Motor neuron (in vitro differentiated cells): Measurements from ENCODE around the gene INSYN2B. TPM values are rescaled to one million over a fixed set of nuclear protein-coding genes. Genes with fewer than 3 reads are reported as not detected.

Source experiments
- ATAC-seq, 8 experiments: fragments of 200-7000 bp; cut with Tn5 transposase; replicated peaks in 6 of 8; 2 replicates each; pipeline ENCODE4 v1.8.0; 2021; ENCODE audit warnings: mild to moderate bottlenecking in 8 of 8, moderate library complexity in 8 of 8
- H3K27ac ChIP-seq, 2 donors: fragments of 250-450 bp; sonication (Bioruptor Pico); 2 replicates each; pipeline ENCODE4 v1.9.0; 2021; ENCODE audit warnings: antibody characterized with exemption in 2 of 2, mild to moderate bottlenecking in 2 of 2, moderate library complexity in 1 of 2
- H3K4me1 ChIP-seq, 2 donors: fragments of 250-450 bp; sonication (Bioruptor Pico); replicated peaks in 1 of 2; 2 replicates each; pipeline ENCODE4 v1.6.1; 2021; ENCODE audit warnings: antibody characterized with exemption in 2 of 2, mild to moderate bottlenecking in 2 of 2, moderate library complexity in 1 of 2
- H3K4me3 ChIP-seq, 5 donors: fragments of 250-450 bp; sonication (Bioruptor Pico); 2 replicates each; pipeline ENCODE4 v1.9.0; 2021; ENCODE audit warnings: antibody characterized with exemption in 5 of 5, mild to moderate bottlenecking in 5 of 5, moderate library complexity in 4 of 5
- WGBS, 10 experiments: fragments of 450-650 bp; shearing (Covaris generic); methylation state at CpG; one replicate each; pipeline ENCODE4 v1.0.0; 2022; 5-methylcytosine and 5-hydroxymethylcytosine counted together
- in situ Hi-C, 9 experiments: fragments of 400-800 bp; cut with MboI; loops; one replicate each; pipeline ENCODE4 v1.15.0; 2021; ENCODE audit warnings: low sequenced_read_pairs in 9 of 9, low pct_unique_long_range_greater_than_20kb in 2 of 9; ENCODE audit not compliant: unreplicated experiment in 9 of 9
- total RNA-seq, 8 experiments: library from RNA; unstranded; fragments of 300-600 nt; gene quantifications; 2 replicates each; pipeline versions ENCODE4 v1.2.3 to v1.2.4, GENCODE V29; 2022

Gene INSYN2B
- total RNA-seq, result 10 to 100 TPM in 1 of 8 experiments, 1 to 10 TPM in 5, under 1 TPM in 2; 0.29 to 21.2 (median 5.0) TPM

GRCh38 chr5:169980418-169981053 lies at the start of gene INSYN2B:
Gene INSYN2B (minus strand): TSS chr5:169980495. CDS start chr5:169883898, 96,597 bp downstream.
- ATAC-seq, result peak; percentile 72 to 91 (median 84)
- Histone ChIP-seq H3K4me1 (peaks cover 31 to 34% of the 10 kb centered on the region in 2 donors), H3K4me3 (peak within 1 kb of the TSS; percentile 25 to 39 (median 28)), H3K27ac (peak within 1 kb of the TSS in 1 of 2 donors; percentile 17)
- in situ Hi-C loops, result loop anchor here in 1 of 9 experiments (10.0 kb wide), 1 partner anchor 286 kb away; no protein-coding TSS in a partner anchor
- WGBS, 10 experiments, result 0 to 21% (median 10%) methylated on average over 1 to 9 of the region's 11 CpGs; no CpG with 5 or more reads in 2 of the 10 experiments

GRCh38 chr5:170028124-170028523 lies 47.8 kb upstream of the INSYN2B start:
- in situ Hi-C loops, result no loop called here
- WGBS, 10 experiments, result 0 to 86% (median 45%) methylated on average over 1 to 2 of the region's 2 CpGs; no CpG with 5 or more reads in 4 of the 10 experiments
- peaks cover 0 to 18% of the 10 kb centered on the region in 2 donors for H3K4me1 ChIP-seq
- no peak overlapping the region for H3K27ac ChIP-seq
- no peak overlapping the region for H3K4me3 ChIP-seq
- peak in 2 of 8 experiments; percentile 22 to 50 for ATAC-seq

GRCh38 chr5:170025853-170026252 lies 45.6 kb upstream of the INSYN2B start:
- ATAC-seq, result no peak
- 58 to 93% (median 77%) methylated on average over 4 to 7 of the region's 8 CpGs; no CpG with 5 or more reads in 3 of the 10 experiments for WGBS, 10 experiments
- Histone ChIP-seq H3K4me3 (no peak overlapping the region), H3K4me1 (peaks cover 0 to 13% of the 10 kb centered on the region in 2 donors), H3K27ac (no peak overlapping the region)
- in situ Hi-C loops, result no loop called here

GRCh38 chr5:170021506-170021905 lies 41.2 kb upstream of the INSYN2B start:
- Histone ChIP-seq H3K27ac (no peak overlapping the region), H3K4me3 (no peak overlapping the region), H3K4me1 (no peaks in the 10 kb centered on the region)
- in situ Hi-C loops, result no loop called here
- ATAC-seq, result no peak
- 10 to 100% (median 81%) methylated on average over 1 to 5 of the region's 8 CpGs; no CpG with 5 or more reads in 2 of the 10 experiments for WGBS, 10 experiments

- no peaks in the 10 kb centered on the region for H3K4me1 ChIP-seq
- no peak overlapping the region for H3K4me3 ChIP-seq
- in situ Hi-C loops, result no loop called here
- no peak overlapping the region for H3K27ac ChIP-seq
- 63 to 100% (median 85%) methylated on average over 1 to 3 of the region's 3 CpGs; no CpG with 5 or more reads in 2 of the 10 experiments for WGBS, 10 experiments
- ATAC-seq, result no peak
Measured at GRCh38 chr5:170020423-170020822, 40.1 kb upstream of the INSYN2B start.

- H3K4me3 ChIP-seq, result no peak overlapping the region
- H3K27ac ChIP-seq, result no peak overlapping the region
- WGBS, 10 experiments, result 14 to 100% (median 76%) methylated on average over 1 to 11 of the region's 11 CpGs
- peaks cover 0 to 5% of the 10 kb centered on the region in 2 donors for H3K4me1 ChIP-seq
- in situ Hi-C loops, result no loop called here
- peak in 2 of 8 experiments; percentile 61 to 73 for ATAC-seq
Measured at GRCh38 chr5:170012622-170013021, 32.3 kb upstream of the INSYN2B start.

- 40 to 100% (median 77%) methylated on average over 1 to 2 of the region's 2 CpGs; no CpG with 5 or more reads in 2 of the 10 experiments for WGBS, 10 experiments
- in situ Hi-C loops, result no loop called here
- H3K4me3 ChIP-seq, result no peak overlapping the region
- H3K4me1 ChIP-seq, result peaks cover 0 to 5% of the 10 kb centered on the region in 2 donors
- no peak overlapping the region for H3K27ac ChIP-seq
- no peak for ATAC-seq
Measured at GRCh38 chr5:170011751-170012150, 31.5 kb upstream of the INSYN2B start.

GRCh38 chr5:170010595-170010994 lies 30.3 kb upstream of the INSYN2B start:
- Histone ChIP-seq H3K27ac (no peak overlapping the region), H3K4me3 (no peak overlapping the region), H3K4me1 (peaks cover 0 to 5% of the 10 kb centered on the region in 2 donors)
- peak in 1 of 8 experiments; percentile 51 for ATAC-seq
- 12 to 90% (median 50%) methylated on average over 1 to 4 of the region's 4 CpGs; no CpG with 5 or more reads in 1 of the 10 experiments for WGBS, 10 experiments
- in situ Hi-C loops, result no loop called here

- no peak overlapping the region for H3K27ac ChIP-seq
- peaks cover 0 to 5% of the 10 kb centered on the region in 2 donors for H3K4me1 ChIP-seq
- WGBS, 10 experiments, result 50 to 100% (median 86%) methylated on average over 2 to 6 of the region's 6 CpGs; no CpG with 5 or more reads in 4 of the 10 experiments
- ATAC-seq, result no peak
- in situ Hi-C loops, result no loop called here
- no peak overlapping the region for H3K4me3 ChIP-seq
Measured at GRCh38 chr5:170008376-170008775, 28.1 kb upstream of the INSYN2B start.

- Histone ChIP-seq H3K4me3 (no peak overlapping the region), H3K27ac (no peak overlapping the region), H3K4me1 (peaks cover 0 to 5% of the 10 kb centered on the region in 2 donors)
- WGBS, 10 experiments, result 40 to 85% (median 65%) methylated on average over 1 to 4 of the region's 6 CpGs; no CpG with 5 or more reads in 1 of the 10 experiments
- ATAC-seq, result peak in 3 of 8 experiments; percentile 18 to 41 (median 25)
- in situ Hi-C loops, result no loop called here
Measured at GRCh38 chr5:170006021-170006420, 25.7 kb upstream of the INSYN2B start.

GRCh38 chr5:170000155-170000554 lies 19.9 kb upstream of the INSYN2B start:
- Histone ChIP-seq H3K27ac (no peak overlapping the region), H3K4me3 (no peak overlapping the region), H3K4me1 (peaks cover 3 to 5% of the 10 kb centered on the region in 2 donors)
- 30 to 100% (median 75%) methylated on average over 1 to 2 of the region's 2 CpGs; no CpG with 5 or more reads in 3 of the 10 experiments for WGBS, 10 experiments
- in situ Hi-C loops, result no loop called here
- ATAC-seq, result no peak

GRCh38 chr5:169999621-170000020 lies 19.3 kb upstream of the INSYN2B start:
- peaks cover 3 to 5% of the 10 kb centered on the region in 2 donors for H3K4me1 ChIP-seq
- H3K4me3 ChIP-seq, result no peak overlapping the region
- whole genome bisulfite sequencing, 10 experiments, result 80 to 100% (median 83%) methylated on average over 1 to 3 of the region's 3 CpGs; no CpG with 5 or more reads in 6 of the 10 experiments
- in situ Hi-C loops, result no loop called here
- no peak overlapping the region for H3K27ac ChIP-seq
- ATAC-seq, result peak in 3 of 8 experiments; percentile 18 to 57 (median 47)

- Histone ChIP-seq H3K4me1 (peaks cover 9 to 10% of the 10 kb centered on the region in 2 donors), H3K27ac (no peak overlapping the region), H3K4me3 (no peak overlapping the region)
- peak in 2 of 8 experiments; percentile 80 for ATAC-seq
- in situ Hi-C loops, result no loop called here
- WGBS, 10 experiments, result 33 to 100% (median 88%) methylated on average over 1 to 3 of the region's 3 CpGs; no CpG with 5 or more reads in 3 of the 10 experiments
Measured at GRCh38 chr5:169997798-169998197, 17.5 kb upstream of the INSYN2B start.
